Measurements from ENCODE around the gene TNS1. TPM values are rescaled to one million over a fixed set of nuclear protein-coding genes. Genes with fewer than 3 reads are reported as not detected.

Gene TNS1
- total RNA-seq, 1 experiment from 2014 or later, result 3.4 TPM

- no peaks in the 10 kb centered on the region for H4K20me1 ChIP-seq (ENCODE audit: control insufficient read depth, insufficient read depth, insufficient read length)
- H3K79me2 ChIP-seq (ENCODE audit: insufficient read depth, low read length), result no peaks in the 10 kb centered on the region
- H3K79me1 ChIP-seq (ENCODE audit: insufficient read depth, low read depth, low read length, poor library complexity, severe bottlenecking), result no peaks in the 10 kb centered on the region
- no peak overlapping the region for H3T11ph ChIP-seq (ENCODE audit: low read length)
- H3K23me2 ChIP-seq (ENCODE audit: insufficient read length, low read depth, low read length, poor library complexity, severe bottlenecking), result no peaks in the 10 kb centered on the region
- H2BK5ac ChIP-seq (ENCODE audit: insufficient read length, low read length), result no peak overlapping the region
- no peak overlapping the region for H3K23ac ChIP-seq (ENCODE audit: insufficient read length, low read depth, low read length)
- no peak overlapping the region for H2BK12ac ChIP-seq (ENCODE audit: insufficient read length, low read depth, low read length)
- no peak overlapping the region for H2AFZ ChIP-seq (ENCODE audit: low read length)
- no peak overlapping the region for H4K91ac ChIP-seq (ENCODE audit: insufficient read length, low read depth, low read length)
- no peak overlapping the region for H3K14ac ChIP-seq (ENCODE audit: insufficient read depth, low read length)
- H4K8ac ChIP-seq (replicated peaks; ENCODE audit: insufficient read length, low read depth, low read length), result no peak overlapping the region
- no peaks in the 10 kb centered on the region for H3K27me3 Mint-ChIP-seq (ENCODE audit: low read depth)
- H3K18ac ChIP-seq (ENCODE audit: insufficient read length, low read depth, low read length), result no peak overlapping the region
- no peak overlapping the region; a peak in 2 of 7 replicates for H3K27ac Mint-ChIP-seq
- no peak for TF ChIP-seq CTCF (conservative IDR thresholded peaks at IDR 0.05)
- no peak overlapping the region for H3K27ac ChIP-seq (ENCODE audit: insufficient read length, low read depth, low read length)
- H3K9me3 ChIP-seq (ENCODE audit: control insufficient read depth, low read depth, low read length), result no peaks in the 10 kb centered on the region
- no peaks in the 10 kb centered on the region for H3K9me3 Mint-ChIP-seq
- WGBS (ENCODE audit: extremely low coverage, insufficient read length, low lambda C conversion rate), result no CpG with 5 or more reads among the region's 23 CpGs
- H2AK5ac ChIP-seq (ENCODE audit: insufficient read length, low read length), result no peak overlapping the region
- no peaks in the 10 kb centered on the region; a peak in 1 of 7 replicates for H3K36me3 Mint-ChIP-seq (ENCODE audit: insufficient read depth in 1 of 3, low read depth in 3 of 3)
- no peak overlapping the region for H2BK120ac ChIP-seq (ENCODE audit: low read depth, low read length, poor library complexity, severe bottlenecking)
- H3K4me3 Mint-ChIP-seq, result no peak overlapping the region
- H3K56ac ChIP-seq (ENCODE audit: insufficient read length, low read depth, low read length), result no peak overlapping the region
- no peak overlapping the region for H3K9ac ChIP-seq (ENCODE audit: extremely low read depth, insufficient read length, low read length)
- no peaks in the 10 kb centered on the region for H3K4me1 ChIP-seq (ENCODE audit: insufficient read depth, low read length)
- no peak overlapping the region for H3K4ac ChIP-seq (ENCODE audit: low read depth, low read length)
- H3K4me1 Mint-ChIP-seq, result peaks cover 10 to 23% of the 10 kb centered on the region in 2 experiments
- no peak overlapping the region for H2BK20ac ChIP-seq (ENCODE audit: low read depth, low read length, poor library complexity, severe bottlenecking)
- no peak for DNase-seq
- no peak overlapping the region for H3K4me2 ChIP-seq (ENCODE audit: insufficient read depth, insufficient read length, low read length)
- no peak overlapping the region for H2BK15ac ChIP-seq (ENCODE audit: low read depth, low read length)
- no peaks in the 10 kb centered on the region for H3K27me3 ChIP-seq (ENCODE audit: insufficient read depth, low read length)
- no peak overlapping the region for H4K5ac ChIP-seq (ENCODE audit: insufficient read length, low read depth, low read length)
These were observed 104.7 kb downstream of the TNS1 start for GRCh38 chr2:217897816-217898806.
